DOHH2 (cell line): Measurements from ENCODE around the gene TRA2B.

ENCODE experiments used
- H3F3A ChIP-seq: fragments of 200-600 bp; sonication (generic), shearing (Covaris generic); 2 replicates; pipeline ENCODE4 v1.6.0; 2016; ENCODE audit warnings: antibody characterized with exemption, mild to moderate bottlenecking; ENCODE audit not compliant: control insufficient read depth, insufficient read depth
- H3K27ac ChIP-seq: fragments of 200-600 bp; sonication (generic); 2 replicates; pipeline ENCODE4 v1.5.1; 2014; ENCODE audit warnings: low read depth, mild to moderate bottlenecking, low read length, moderate library complexity
- H3K27me3 ChIP-seq: fragments of 200-600 bp; sonication (generic); 2 replicates; pipeline ENCODE4 v1.6.1; 2014; ENCODE audit warnings: mild to moderate bottlenecking, low read length, mixed read lengths; ENCODE audit not compliant: control insufficient read depth
- H3K36me3 ChIP-seq: fragments of 200-600 bp; sonication (generic); 2 replicates; pipeline ENCODE4 v1.6.1; 2014; ENCODE audit warnings: mild to moderate bottlenecking, low read length, moderate library complexity, mixed read lengths; ENCODE audit not compliant: control insufficient read depth
- H3K4me1 ChIP-seq: fragments of 200-600 bp; sonication (generic); 2 replicates; pipeline ENCODE4 v1.6.1; 2014; ENCODE audit warnings: mild to moderate bottlenecking, low read length, mixed read lengths; ENCODE audit not compliant: control insufficient read depth
- H3K4me2 ChIP-seq: fragments of 200-600 bp; sonication (generic); 2 replicates; pipeline ENCODE4 v1.6.0; 2014; ENCODE audit warnings: mild to moderate bottlenecking, low read length, moderate library complexity
- H3K4me3 ChIP-seq: fragments of 200-600 bp; sonication (generic); 2 replicates; pipeline ENCODE4 v1.5.1; 2014; ENCODE audit warnings: mild to moderate bottlenecking, low read length, mixed read lengths
- H3K79me2 ChIP-seq: fragments of 200-600 bp; sonication (generic); 2 replicates; pipeline ENCODE4 v1.6.1; 2014; ENCODE audit warnings: mild to moderate bottlenecking, low read length, mixed read lengths; ENCODE audit not compliant: control insufficient read depth
- H3K9me2 ChIP-seq: fragments of 200-600 bp; sonication (generic); replicated peaks from 2 replicates; pipeline ENCODE4 v1.6.1; 2014; ENCODE audit warnings: mild to moderate bottlenecking, low read length, mixed read lengths; ENCODE audit not compliant: control insufficient read depth
- H3K9me3 ChIP-seq: fragments of 200-600 bp; sonication (generic); 2 replicates; pipeline ENCODE4 v1.6.1; 2014; ENCODE audit warnings: antibody characterized with exemption, low read length, mixed read lengths; ENCODE audit not compliant: control insufficient read depth, insufficient read depth
- H4K20me1 ChIP-seq: fragments of 200-600 bp; sonication (generic); 2 replicates; pipeline ENCODE4 v1.6.0; 2014; ENCODE audit warnings: low read depth, mild to moderate bottlenecking, antibody characterized with exemption, low read length, moderate library complexity; ENCODE audit not compliant: control insufficient read depth, insufficient read depth
- EZH2phosphoT487 ChIP-seq: fragments of 200-600 bp; sonication (generic); IDR thresholded peaks from 2 replicates; pipeline ENCODE4 v1.6.1; 2017; ENCODE audit warnings: borderline replicate concordance, mild to moderate bottlenecking, antibody characterized with exemption, low read length, moderate library complexity, mixed read lengths
- TF ChIP-seq, protein P1 (sequence below): fragments of 200-600 bp; sonication (generic); IDR thresholded peaks from one replicate; pipeline ENCODE4 v1.5.1; 2014; ENCODE audit warnings: antibody characterized with exemption, mild to moderate bottlenecking, low read depth, low read length; ENCODE audit not compliant: poor library complexity, severe bottlenecking

TRA2B gene

DNA sequence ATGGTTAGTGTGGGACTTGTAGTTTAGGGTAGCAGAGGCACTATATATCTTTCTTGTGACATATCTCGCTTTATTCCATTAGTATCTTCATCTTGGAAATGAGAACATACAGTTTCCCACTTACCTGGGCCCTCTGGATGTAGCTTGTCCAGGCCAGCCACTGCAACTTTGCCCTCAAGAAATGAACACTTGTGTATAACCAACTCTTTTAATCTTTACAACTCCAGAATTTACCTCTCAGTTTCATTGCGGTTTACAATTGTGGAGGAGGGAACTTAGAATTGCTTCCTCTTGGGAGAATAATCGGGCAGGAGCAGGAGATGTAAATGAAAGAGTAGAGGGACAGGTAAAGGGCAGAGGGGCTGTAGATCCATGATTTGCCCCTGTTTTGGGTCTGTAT is 18.4 kb upstream of the TRA2B start:
- Histone ChIP-seq H3K4me3 (no peak overlapping the region), H3K79me2 (no peaks in the 10 kb centered on the region), H3F3A (no peaks in the 10 kb centered on the region), H3K9me3 (no peaks in the 10 kb centered on the region), H3K36me3 (no peaks in the 10 kb centered on the region), H3K27ac (no peak overlapping the region), H3K9me2 (no peaks in the 10 kb centered on the region), H3K4me1 (peaks cover 8% of the 10 kb centered on the region), H3K4me2 (no peak overlapping the region), H4K20me1 (no peaks in the 10 kb centered on the region), H3K27me3 (peaks cover 12% of the 10 kb centered on the region)
- no peak for TF ChIP-seq EZH2phosphoT487
- TF ChIP-seq, protein P1, sequence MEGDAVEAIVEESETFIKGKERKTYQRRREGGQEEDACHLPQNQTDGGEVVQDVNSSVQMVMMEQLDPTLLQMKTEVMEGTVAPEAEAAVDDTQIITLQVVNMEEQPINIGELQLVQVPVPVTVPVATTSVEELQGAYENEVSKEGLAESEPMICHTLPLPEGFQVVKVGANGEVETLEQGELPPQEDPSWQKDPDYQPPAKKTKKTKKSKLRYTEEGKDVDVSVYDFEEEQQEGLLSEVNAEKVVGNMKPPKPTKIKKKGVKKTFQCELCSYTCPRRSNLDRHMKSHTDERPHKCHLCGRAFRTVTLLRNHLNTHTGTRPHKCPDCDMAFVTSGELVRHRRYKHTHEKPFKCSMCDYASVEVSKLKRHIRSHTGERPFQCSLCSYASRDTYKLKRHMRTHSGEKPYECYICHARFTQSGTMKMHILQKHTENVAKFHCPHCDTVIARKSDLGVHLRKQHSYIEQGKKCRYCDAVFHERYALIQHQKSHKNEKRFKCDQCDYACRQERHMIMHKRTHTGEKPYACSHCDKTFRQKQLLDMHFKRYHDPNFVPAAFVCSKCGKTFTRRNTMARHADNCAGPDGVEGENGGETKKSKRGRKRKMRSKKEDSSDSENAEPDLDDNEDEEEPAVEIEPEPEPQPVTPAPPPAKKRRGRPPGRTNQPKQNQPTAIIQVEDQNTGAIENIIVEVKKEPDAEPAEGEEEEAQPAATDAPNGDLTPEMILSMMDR: no peak

DNA sequence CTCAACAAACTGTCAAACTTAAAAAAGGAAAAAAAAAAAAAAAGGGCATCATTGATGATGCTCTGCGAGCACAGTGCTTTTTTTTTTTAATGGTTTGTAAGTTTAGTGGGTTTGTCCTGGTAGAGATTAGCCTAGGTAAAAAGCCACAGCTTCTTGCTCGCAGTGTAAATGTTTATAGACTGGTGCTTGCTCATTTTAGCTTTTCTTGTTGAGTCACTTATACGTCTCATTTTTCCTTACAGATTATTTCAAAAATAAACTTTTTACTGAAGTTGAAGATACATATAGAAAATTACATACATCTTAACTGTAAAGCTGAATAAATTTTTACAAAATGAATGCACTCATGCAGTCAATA is 16.5 kb upstream of the TRA2B start:
- Histone ChIP-seq H3F3A (no peaks in the 10 kb centered on the region), H3K4me2 (no peak overlapping the region), H3K9me3 (no peaks in the 10 kb centered on the region), H3K27ac (no peak overlapping the region), H3K27me3 (peaks cover 8% of the 10 kb centered on the region; the same call in 1 of the 2 replicates), H3K4me3 (no peak overlapping the region), H3K4me1 (peaks cover 8% of the 10 kb centered on the region), H3K79me2 (no peaks in the 10 kb centered on the region), H3K36me3 (no peaks in the 10 kb centered on the region), H4K20me1 (no peaks in the 10 kb centered on the region), H3K9me2 (no peaks in the 10 kb centered on the region)
- TF ChIP-seq, protein P1: no peak
- TF ChIP-seq EZH2phosphoT487: no peak

DNA sequence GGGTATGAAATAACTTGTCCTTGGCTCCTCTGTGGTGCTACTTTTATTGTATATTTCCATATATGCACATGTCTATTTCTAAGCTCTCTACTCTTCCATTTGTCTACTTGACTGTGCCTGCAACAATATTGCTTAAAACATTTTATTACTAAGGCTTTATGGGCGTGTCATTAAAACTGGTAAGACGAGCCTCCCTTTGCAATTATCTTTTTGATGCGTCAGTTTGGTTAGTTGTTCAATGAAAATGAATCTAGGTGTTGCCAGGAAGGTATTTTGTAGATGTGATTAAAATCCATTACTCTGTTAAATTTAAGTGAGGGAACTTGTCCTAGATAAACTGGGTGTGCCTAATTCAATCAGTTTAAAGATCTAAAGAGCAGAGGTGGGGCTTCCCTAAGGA is 12.9 kb upstream of the TRA2B start:
- Histone ChIP-seq H3K4me2 (no peak overlapping the region), H3K27me3 (peaks cover 16% of the 10 kb centered on the region), H3K9me2 (no peaks in the 10 kb centered on the region), H3K79me2 (no peaks in the 10 kb centered on the region), H3K27ac (no peak overlapping the region), H4K20me1 (no peaks in the 10 kb centered on the region), H3F3A (no peaks in the 10 kb centered on the region), H3K9me3 (no peaks in the 10 kb centered on the region), H3K36me3 (no peaks in the 10 kb centered on the region), H3K4me3 (no peak overlapping the region), H3K4me1 (peaks cover 8% of the 10 kb centered on the region)
- TF ChIP-seq, protein P1: no peak
- TF ChIP-seq EZH2phosphoT487: no peak

DNA sequence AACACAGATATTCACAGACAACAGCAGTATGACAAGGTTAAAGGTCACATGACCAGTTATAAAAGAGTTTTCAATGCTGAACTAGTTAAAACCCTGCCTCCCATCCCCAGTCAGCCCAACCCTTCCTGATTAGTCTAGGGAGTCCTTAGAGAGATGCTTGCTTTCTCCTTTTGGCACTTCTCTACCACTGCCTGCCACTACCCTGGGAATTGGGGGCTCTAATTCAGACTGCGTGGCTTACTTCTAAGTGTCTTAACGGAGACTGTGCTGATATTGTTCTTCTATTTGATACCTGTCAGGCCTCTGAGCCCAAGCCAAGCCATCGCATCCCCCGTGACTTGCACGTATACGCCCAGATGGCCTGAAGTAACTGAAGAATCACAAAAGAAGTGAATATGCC is 11.7 kb upstream of the TRA2B start:
- Histone ChIP-seq H3K4me1 (peaks cover 8% of the 10 kb centered on the region), H3K36me3 (no peaks in the 10 kb centered on the region), H3K79me2 (no peaks in the 10 kb centered on the region), H3K27ac (no peak overlapping the region), H3K9me2 (no peaks in the 10 kb centered on the region), H3K9me3 (no peaks in the 10 kb centered on the region), H4K20me1 (no peaks in the 10 kb centered on the region), H3K4me2 (no peak overlapping the region), H3F3A (no peaks in the 10 kb centered on the region), H3K4me3 (no peak overlapping the region), H3K27me3 (peaks cover 16% of the 10 kb centered on the region)
- TF ChIP-seq, protein P1: no peak
- no peak for TF ChIP-seq EZH2phosphoT487
